GOT3 (cell line): ENCODE measurements around the gene TRIM66.

Experiments
- DNase-seq: peaks from one replicate; lab custom pipeline; 2025; ENCODE audit warnings: mixed read lengths; lab: John Stamatoyannopoulos, UW

TRIM66 gene

DNA sequence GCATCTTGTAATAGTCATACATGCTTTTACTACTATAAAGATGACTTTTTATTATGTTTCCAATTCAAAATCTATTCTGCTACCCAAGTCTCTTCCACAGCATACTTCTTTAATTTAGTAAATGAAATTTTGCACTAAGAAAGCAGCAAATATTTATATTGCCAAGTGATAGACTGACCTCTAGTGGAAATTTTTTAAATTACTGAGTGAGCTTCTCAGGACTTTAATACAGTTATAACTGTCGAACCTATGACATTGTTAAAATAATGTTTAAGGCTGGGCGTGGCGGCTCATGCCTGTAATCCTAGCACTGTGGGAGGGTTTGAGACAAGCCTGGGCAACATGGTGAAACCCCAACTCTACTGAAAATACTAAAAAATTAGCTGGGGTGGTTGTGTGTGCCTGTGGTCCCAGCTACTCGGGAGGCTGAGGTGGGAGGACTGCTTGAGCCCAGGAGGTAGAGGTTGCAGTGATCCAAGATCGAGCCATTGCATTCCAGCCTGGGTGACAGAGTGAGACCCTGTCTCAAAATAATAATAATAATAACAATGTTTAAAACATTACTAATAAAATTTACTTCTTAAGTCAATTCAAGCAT, 115.8 kb downstream of the TRIM66 start:
- DNase-seq: no peak

DNA sequence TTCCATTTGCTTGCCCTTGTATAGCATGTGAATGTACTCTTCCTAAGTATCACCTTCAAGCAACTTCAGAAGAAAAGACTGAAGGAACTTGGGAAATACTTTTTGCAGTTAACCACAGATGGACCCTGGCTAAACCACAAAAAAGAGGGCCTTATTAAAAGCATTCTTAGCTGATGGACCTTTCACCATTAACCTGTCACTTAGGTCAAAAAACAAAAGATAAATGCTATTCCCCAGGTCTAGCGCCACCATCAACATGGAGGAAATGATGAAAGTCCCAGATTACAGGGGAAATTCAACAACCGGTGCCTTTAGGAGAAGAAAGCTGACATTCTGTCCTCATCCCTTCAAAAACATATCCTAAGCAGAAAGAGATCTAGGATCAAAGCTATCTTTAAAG, 117.9 kb downstream of the TRIM66 start:
- DNase-seq: no peak
